GM18498 (cell line): ENCODE results near the gene PIGH.
"Not testable (repeated sequence)": the region's sequence is repeated elsewhere in the genome, so short reads cannot be mapped to it uniquely, and the experiment has no call there.

Experiments used
- ATAC-seq: cut with Tn5 transposase; IDR thresholded peaks from one replicate; pipeline ENCODE4 v1.9.1; 2021; ENCODE audit warnings: mild to moderate bottlenecking, moderate library complexity; ENCODE audit not compliant: unreplicated experiment

PIGH gene

GRCh38 chr14:67555518-67556090 is 44.5 kb downstream of the PIGH start:
- ATAC-seq, result no peak

- no peak for ATAC-seq
Observed at GRCh38 chr14:67554341-67554740, 45.7 kb downstream of the PIGH start.

GRCh38 chr14:67553547-67553946 is 46.5 kb downstream of the PIGH start:
- no peak for ATAC-seq

GRCh38 chr14:67551940-67552339 is 48.1 kb downstream of the PIGH start:
- ATAC-seq, result no peak

- no peak for ATAC-seq
Observed at GRCh38 chr14:67551123-67551522, 48.9 kb downstream of the PIGH start.

GRCh38 chr14:67549734-67550133 is 50.3 kb downstream of the PIGH start:
- ATAC-seq, result no peak

GRCh38 chr14:67547224-67547780 is 52.8 kb downstream of the PIGH start:
- ATAC-seq, result no peak

GRCh38 chr14:67544590-67544989 is 55.5 kb downstream of the PIGH start:
- ATAC-seq, result no peak

GRCh38 chr14:67542620-67543019 is 57.4 kb downstream of the PIGH start:
- not testable (repeated sequence) for ATAC-seq

GRCh38 chr14:67541448-67542387 is 58.4 kb downstream of the PIGH start:
- ATAC-seq, result no peak
